ENCODE data around the gene GSTO2.
"Not testable (repeated sequence)": the region's sequence is repeated elsewhere in the genome, so short reads cannot be mapped to it uniquely, and the experiment has no call there.

Gene GSTO2

GRCh38 chr10:104268713-104269645, at the start of gene GSTO2:
GSTO2 (plus strand) TSS chr10:104269184; CDS start chr10:104274916, 5,732 bp downstream.
- H3K9me3 Mint-ChIP-seq = no peaks in the 10 kb centered on the region
- H3K27me3 Mint-ChIP-seq = no peaks in the 10 kb centered on the region
- H3K36me3 Mint-ChIP-seq (ENCODE audit: low read depth) = peaks cover 40% of the 10 kb centered on the region
- peak; percentile 88 for ATAC-seq
- peak; percentile 97 for DNase-seq
- H3K4me3 Mint-ChIP-seq = peak within 1 kb of the TSS; percentile 85
- H3K4me1 Mint-ChIP-seq = peaks cover 45% of the 10 kb centered on the region
- peak within 1 kb of the TSS; percentile 93 for H3K27ac Mint-ChIP-seq

DNA sequence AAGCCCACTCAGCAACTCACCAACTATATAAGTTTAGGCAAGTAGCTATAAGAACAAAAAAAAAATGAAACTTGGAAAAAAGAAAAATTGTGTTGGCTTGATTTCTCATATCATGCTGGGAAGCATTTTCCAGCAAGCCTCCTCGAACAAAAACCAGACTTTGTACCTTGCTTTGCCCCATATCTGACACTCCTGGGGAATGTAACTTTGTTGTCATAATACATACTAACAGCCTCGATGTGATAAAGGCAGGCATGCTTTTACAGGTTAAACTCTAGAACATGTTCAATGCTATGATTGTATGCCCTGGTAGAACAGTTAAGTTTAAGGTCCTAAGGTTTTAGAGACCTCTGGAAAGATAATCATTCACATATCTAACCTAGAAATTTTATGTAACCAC, 48.5 kb upstream of the GSTO2 start:
- no peak overlapping the region for H3K27ac Mint-ChIP-seq
- no peaks in the 10 kb centered on the region for H3K36me3 Mint-ChIP-seq (ENCODE audit: low read depth)
- ATAC-seq = no peak
- no peak overlapping the region for H3K4me3 Mint-ChIP-seq
- DNase-seq = no peak
- H3K4me1 Mint-ChIP-seq = no peaks in the 10 kb centered on the region
- H3K9me3 Mint-ChIP-seq = no peaks in the 10 kb centered on the region
- H3K27me3 Mint-ChIP-seq = peaks cover 14% of the 10 kb centered on the region

- DNase-seq (no peak), ATAC-seq (no peak)
- Mint-ChIP-seq H3K36me3 (ENCODE audit: low read depth) (no peaks in the 10 kb centered on the region), H3K4me3 (no peak overlapping the region), H3K9me3 (no peaks in the 10 kb centered on the region), H3K27me3 (peaks cover 22% of the 10 kb centered on the region), H3K27ac (no peak overlapping the region), H3K4me1 (no peaks in the 10 kb centered on the region)
Observed at GRCh38 chr10:104223304-104223703, 45.7 kb upstream of the GSTO2 start.

DNA sequence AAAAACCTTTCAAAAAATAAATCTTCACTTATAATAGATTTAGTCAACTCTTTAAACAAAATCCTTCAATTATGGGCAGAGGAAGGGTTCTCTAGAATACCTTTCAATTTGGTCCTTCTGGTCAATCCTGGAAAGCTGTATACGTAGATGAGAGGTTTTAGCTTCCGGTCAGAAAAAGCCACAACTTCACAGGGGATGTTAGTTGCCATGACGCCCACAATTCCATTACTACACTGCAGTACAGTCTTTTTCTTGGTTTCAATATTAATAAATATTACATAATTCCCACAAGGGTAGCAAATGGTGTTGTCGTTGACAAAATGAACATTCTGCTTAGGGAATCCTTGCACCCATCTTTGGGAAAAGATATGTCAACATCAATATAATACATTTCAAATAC, 38.5 kb upstream of the GSTO2 start:
- Mint-ChIP-seq H3K4me3 (no peak overlapping the region), H3K27ac (no peak overlapping the region)

DNA sequence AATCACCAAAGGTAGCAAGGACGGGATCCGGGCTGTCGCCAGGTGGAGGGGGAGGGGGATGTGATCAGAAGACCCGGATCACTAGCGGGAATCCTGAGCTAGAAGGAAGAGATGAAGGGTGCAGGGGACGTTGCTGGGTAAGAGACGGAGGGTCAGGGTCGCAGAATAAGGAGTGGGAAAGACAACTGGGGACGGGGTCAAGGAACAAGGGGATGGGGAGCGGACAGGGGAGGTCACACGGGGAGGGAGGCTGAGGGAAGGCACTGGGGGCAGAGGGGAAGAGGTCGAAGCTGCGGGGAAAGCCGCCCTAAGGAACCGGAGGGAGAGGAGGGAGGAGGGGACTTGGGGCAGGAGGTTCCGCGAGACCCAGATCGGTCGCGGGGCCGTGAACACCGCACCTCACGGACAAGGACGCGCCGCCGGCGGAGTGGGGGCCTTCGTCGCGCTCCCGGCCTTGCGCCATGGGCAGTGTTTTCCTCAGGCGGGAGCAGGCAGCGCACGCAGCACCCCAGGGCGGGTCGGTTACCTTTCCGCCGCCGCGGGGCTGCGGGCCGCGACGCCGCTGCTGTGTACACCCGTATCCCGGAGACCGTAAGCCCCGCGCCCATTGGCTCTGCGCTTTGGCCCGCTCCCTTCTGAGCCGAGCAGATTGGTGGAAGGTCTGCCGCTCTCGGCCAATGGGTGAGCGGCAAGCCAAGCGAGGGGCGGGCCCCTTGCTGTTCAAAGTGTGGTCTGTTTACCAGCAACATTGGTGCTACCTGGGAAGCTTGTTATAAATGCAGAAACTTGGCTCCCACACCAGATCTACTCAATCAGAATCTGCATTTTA, 37.0 kb upstream of the GSTO2 start, which contains the start of gene CFAP43:
CFAP43 (minus strand) TSS at position 581 of the 829 bp plus-strand sequence; CDS start at position 463, 118 bp downstream.
- Mint-ChIP-seq H3K36me3 (ENCODE audit: low read depth) (no peaks in the 10 kb centered on the region), H3K4me1 (peaks cover 12% of the 10 kb centered on the region), H3K4me3 (peak within 1 kb of the TSS; percentile 84), H3K9me3 (peaks cover 5% of the 10 kb centered on the region), H3K27me3 (peaks cover 24% of the 10 kb centered on the region), H3K27ac (peak within 1 kb of the TSS; percentile 67)
- peak; percentile 100 for ATAC-seq
- DNase-seq = peak; percentile 99

More for the DNA sequence above, 38.5 kb upstream of the GSTO2 start:
- no peaks in the 10 kb centered on the region for H3K9me3 Mint-ChIP-seq
- H3K4me1 Mint-ChIP-seq = peaks cover 12% of the 10 kb centered on the region
- DNase-seq = no peak
- no peaks in the 10 kb centered on the region for H3K36me3 Mint-ChIP-seq (ENCODE audit: low read depth)
- peaks cover 17% of the 10 kb centered on the region for H3K27me3 Mint-ChIP-seq
- no peak for ATAC-seq

- DNase-seq (no peak), ATAC-seq (peak; percentile 2)
- Mint-ChIP-seq H3K4me3 (peak overlapping the region; percentile 84), H3K9me3 (peaks cover 5% of the 10 kb centered on the region), H3K4me1 (peaks cover 12% of the 10 kb centered on the region), H3K27ac (peak overlapping the region; percentile 67), H3K36me3 (ENCODE audit: low read depth) (no peaks in the 10 kb centered on the region), H3K27me3 (peaks cover 22% of the 10 kb centered on the region)
Observed at GRCh38 chr10:104232613-104233102, 36.3 kb upstream of the GSTO2 start.

DNA sequence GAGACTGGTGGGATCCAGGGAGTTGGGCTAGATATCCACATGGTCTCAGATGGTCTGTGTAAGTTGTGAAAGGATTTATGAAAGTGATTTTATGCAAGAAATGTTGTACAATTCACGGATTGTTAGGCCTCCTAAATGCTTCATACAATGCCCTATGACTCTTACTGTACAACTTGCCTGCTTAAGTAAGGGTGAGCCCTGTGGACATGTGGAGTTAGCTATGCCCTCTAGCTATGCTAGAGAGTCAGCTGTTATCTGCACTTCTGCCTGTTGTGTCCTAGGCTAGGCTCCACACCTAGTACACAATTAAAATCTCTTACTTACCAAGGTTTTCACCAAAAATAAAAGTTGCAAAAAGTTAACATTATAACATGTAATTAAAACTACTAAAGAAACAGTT, 35.2 kb upstream of the GSTO2 start:
- Mint-ChIP-seq H3K4me1 (peaks cover 12% of the 10 kb centered on the region), H3K36me3 (ENCODE audit: low read depth) (no peaks in the 10 kb centered on the region), H3K9me3 (peaks cover 5% of the 10 kb centered on the region), H3K4me3 (peak overlapping the region; percentile 10), H3K27ac (no peak overlapping the region), H3K27me3 (peaks cover 19% of the 10 kb centered on the region)
- ATAC-seq (no peak), DNase-seq (no peak)

DNA sequence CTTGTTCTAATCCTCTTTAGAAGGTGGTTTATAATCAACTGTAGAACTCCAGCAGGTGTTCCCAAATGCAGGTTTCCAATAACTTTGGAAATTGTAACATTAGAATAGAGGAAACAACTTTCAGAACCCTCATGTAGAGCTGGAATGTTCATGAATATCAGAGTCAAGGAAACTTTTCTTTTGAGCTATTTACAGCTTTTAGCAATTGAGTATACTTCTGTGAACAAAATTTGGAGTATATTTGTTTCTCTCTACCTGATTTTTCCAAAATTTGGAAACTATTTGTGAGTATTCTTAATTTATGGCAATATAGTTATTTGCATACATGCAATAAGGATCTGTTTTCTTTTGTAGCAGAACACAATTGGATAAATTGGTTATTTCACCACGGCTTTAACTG, 34.0 kb upstream of the GSTO2 start:
- Mint-ChIP-seq H3K27me3 (peaks cover 20% of the 10 kb centered on the region), H3K27ac (no peak overlapping the region), H3K4me3 (no peak overlapping the region), H3K4me1 (peaks cover 12% of the 10 kb centered on the region), H3K36me3 (ENCODE audit: low read depth) (no peaks in the 10 kb centered on the region), H3K9me3 (peaks cover 5% of the 10 kb centered on the region)
- DNase-seq (no peak), ATAC-seq (no peak)

DNA sequence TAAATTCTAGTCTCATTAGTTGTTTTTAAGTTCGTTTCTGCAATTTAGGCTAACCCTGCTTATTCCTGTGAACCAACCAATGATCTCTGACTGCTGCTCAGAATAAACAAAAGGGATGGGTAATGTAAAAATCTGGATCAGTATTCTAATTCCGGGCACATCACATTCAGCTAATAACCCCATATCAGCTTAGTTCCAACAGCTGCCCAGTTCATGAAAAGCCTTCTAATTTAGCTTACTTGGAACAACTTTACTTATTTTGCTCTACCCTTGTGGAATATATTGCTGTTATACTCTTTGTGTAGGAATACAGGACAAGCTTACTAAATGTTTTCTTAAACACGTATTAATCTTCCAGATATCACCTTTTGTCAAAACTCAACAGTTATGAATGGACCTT, 33.2 kb upstream of the GSTO2 start:
- Mint-ChIP-seq H3K27me3 (peaks cover 23% of the 10 kb centered on the region), H3K27ac (no peak overlapping the region), H3K9me3 (peaks cover 5% of the 10 kb centered on the region), H3K4me3 (no peak overlapping the region), H3K4me1 (peaks cover 12% of the 10 kb centered on the region), H3K36me3 (ENCODE audit: low read depth) (no peaks in the 10 kb centered on the region)
- DNase-seq (no peak), ATAC-seq (no peak)

- Mint-ChIP-seq H3K36me3 (ENCODE audit: low read depth) (no peaks in the 10 kb centered on the region), H3K27ac (no peak overlapping the region), H3K27me3 (peaks cover 19% of the 10 kb centered on the region), H3K9me3 (peaks cover 5% of the 10 kb centered on the region), H3K4me3 (no peak overlapping the region), H3K4me1 (no peaks in the 10 kb centered on the region)
- ATAC-seq (no peak), DNase-seq (no peak)
Observed at GRCh38 chr10:104240078-104240477, 28.9 kb upstream of the GSTO2 start.

GRCh38 chr10:104242545-104242944, 26.4 kb upstream of the GSTO2 start:
- no peak for DNase-seq
- H3K4me1 Mint-ChIP-seq = peaks cover 11% of the 10 kb centered on the region
- H3K36me3 Mint-ChIP-seq (ENCODE audit: low read depth) = no peaks in the 10 kb centered on the region
- H3K27ac Mint-ChIP-seq = no peak overlapping the region
- H3K9me3 Mint-ChIP-seq = no peaks in the 10 kb centered on the region
- no peak overlapping the region for H3K4me3 Mint-ChIP-seq
- ATAC-seq = no peak
- peaks cover 9% of the 10 kb centered on the region for H3K27me3 Mint-ChIP-seq

DNA sequence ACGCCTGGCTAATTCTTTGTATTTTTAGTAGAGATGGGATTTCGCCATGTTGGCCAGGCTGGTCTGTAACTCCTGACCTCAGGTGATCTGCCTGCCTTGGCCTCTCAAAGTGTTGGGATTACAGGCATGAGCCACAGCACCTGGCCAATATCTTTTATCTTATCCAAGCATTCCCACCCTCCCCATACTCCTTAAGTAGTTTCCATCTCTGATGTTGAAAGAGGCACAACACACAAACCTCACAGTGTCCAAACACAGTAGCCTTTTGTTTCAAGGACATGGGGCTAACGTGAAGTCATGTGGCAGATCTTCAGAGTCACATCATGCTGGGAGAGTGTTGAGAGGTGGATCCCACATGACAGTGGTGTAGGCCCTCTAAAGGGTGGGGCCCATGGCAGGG, 26.0 kb upstream of the GSTO2 start:
- not testable (repeated sequence) for H3K27ac Mint-ChIP-seq; ATAC-seq; H3K9me3 Mint-ChIP-seq; DNase-seq; H3K27me3 Mint-ChIP-seq; H3K36me3 Mint-ChIP-seq (ENCODE audit: low read depth); H3K4me3 Mint-ChIP-seq
- peaks cover 11% of the 10 kb centered on the region for H3K4me1 Mint-ChIP-seq

- H3K4me1 Mint-ChIP-seq = peaks cover 11% of the 10 kb centered on the region
- DNase-seq = no peak
- H3K27me3 Mint-ChIP-seq = peaks cover 12% of the 10 kb centered on the region
- H3K27ac Mint-ChIP-seq = no peak overlapping the region
- no peak overlapping the region for H3K4me3 Mint-ChIP-seq
- H3K9me3 Mint-ChIP-seq = no peaks in the 10 kb centered on the region
- no peak for ATAC-seq
- H3K36me3 Mint-ChIP-seq (ENCODE audit: low read depth) = no peaks in the 10 kb centered on the region
Observed at GRCh38 chr10:104243512-104243911, 25.5 kb upstream of the GSTO2 start.

- no peak for DNase-seq
- no peaks in the 10 kb centered on the region for H3K36me3 Mint-ChIP-seq (ENCODE audit: low read depth)
- ATAC-seq = no peak
- no peaks in the 10 kb centered on the region for H3K9me3 Mint-ChIP-seq
- peaks cover 21% of the 10 kb centered on the region for H3K27me3 Mint-ChIP-seq
- H3K4me1 Mint-ChIP-seq = peaks cover 11% of the 10 kb centered on the region
- no peak overlapping the region for H3K27ac Mint-ChIP-seq
- no peak overlapping the region for H3K4me3 Mint-ChIP-seq
Observed at GRCh38 chr10:104245066-104245632, 23.8 kb upstream of the GSTO2 start.
